Psoas muscle (tissue), 8 donors: ENCODE measurements around the gene HMX1. TPM values are rescaled to one million over a fixed set of nuclear protein-coding genes. Genes with fewer than 3 reads are reported as not detected.

Experiments
- ATAC-seq, 4 donors: fragments of 200-7000 bp; cut with Tn5 transposase; one replicate each; pipeline ENCODE4 v1.9.1; 2020; ENCODE audit warnings: moderate library complexity in 3 of 4, mild to moderate bottlenecking in 2 of 4
- DNase-seq, 2 donors: peaks; one replicate each; pipeline ENCODE4 v3.0.0-alpha.2; 2020
- H3K27ac ChIP-seq: fragments of 200-600 bp; one replicate; pipeline ENCODE4 v1.8.0; 2022
- H3K27me3 ChIP-seq, 3 donors: fragments of 200-600 bp in 1 of 3; one replicate each; pipeline versions ENCODE4 v1.6.1 to v1.8.0; 2013 to 2022; ENCODE audit warnings: low read length in 2 of 3, mild to moderate bottlenecking in 2 of 3, moderate library complexity in 1 of 3; ENCODE audit not compliant: insufficient read depth in 3 of 3
- H3K36me3 ChIP-seq, 2 donors: fragments of 200-600 bp in 1 of 2; one replicate each; pipeline versions ENCODE4 v1.6.1 to v1.8.0; 2013 to 2022; ENCODE audit warnings: low read depth in 1 of 2, mild to moderate bottlenecking in 1 of 2, moderate library complexity in 1 of 2; ENCODE audit not compliant: insufficient read depth in 1 of 2
- H3K4me1 ChIP-seq: fragments of 200-600 bp; one replicate; pipeline ENCODE4 v1.8.0; 2022
- H3K4me3 ChIP-seq: fragments of 200-600 bp; one replicate; pipeline ENCODE4 v1.8.0; 2022; ENCODE audit warnings: mild to moderate bottlenecking
- H3K9me3 ChIP-seq: fragments of 200-600 bp; one replicate; pipeline ENCODE4 v1.8.0; 2022
- CTCF ChIP-seq: fragments of 200-600 bp; IDR thresholded peaks from one replicate; pipeline ENCODE4 v1.8.0; 2022; ENCODE audit warnings: antibody characterized with exemption
- WGBS, 3 donors: extraction: QIAGEN DNeasy Blood & Tissue Kit; methylation state at CpG; one replicate each; pipeline versions ENCODE4 v1.1.6 to v1.1.7; 2013; 5-methylcytosine and 5-hydroxymethylcytosine counted together
- intact Hi-C, 2 donors: fragments of 100-400 bp; cut with DNase I; formaldehyde crosslinking; loops; one replicate each; pipeline versions ENCODE4 v1.11.0 to v1.14.2; 2022
- polyA plus RNA-seq, 3 donors: library from polyadenylated mRNA; stranded (reverse); fragments of 200-250 nt; gene quantifications; one replicate each; pipeline ENCODE4 v1.2.3, GENCODE V29; 2013
- total RNA-seq, 4 donors: library from RNA; stranded (reverse); fragmentation: NEBNext Ultra II Directional in 2 of 4; extraction: Animal tissue kit (Norgen Biotek cat#: 25700) in 2 of 4; gene quantifications; one replicate each; pipeline versions ENCODE4 v1.2.1 to v1.2.4, GENCODE V29; 2021 to 2023
- donor health status: healthy with polysubstance abuse.
- donor health status: DM: no; HTN: no; CAD: no; lungs with moderate emphysema.
- donor health status: Bipolar disorder and iron deficiency.
- donor health status: healthy.
- donor health status: DM: yes; HTN: yes; CAD: no.
- donor health status: DM: no; HTN: no; CAD: no.
- donor health status: DM: no; HTN: no; CAD: no.
- donor health status: DM: yes; HTN: yes; CAD: no.

The HMX1 gene
- total and polyA plus RNA-seq, 7 donors, result not detected

- DNase-seq, result no peak
- H3K9me3 ChIP-seq, result no peaks in the 10 kb centered on the region
- no peaks in the 10 kb centered on the region for H3K36me3 ChIP-seq
- intact Hi-C loops, result no loop called here
- H3K27me3 ChIP-seq, result peaks cover 3 to 88% (median 19%) of the 10 kb centered on the region in 3 donors
- 6 to 9% (median 8%) methylated on average over 10 of the region's 10 CpGs for WGBS, 3 donors
- no peak for ATAC-seq
- no peak overlapping the region for H3K4me3 ChIP-seq
- H3K4me1 ChIP-seq, result no peaks in the 10 kb centered on the region
- no peak overlapping the region for H3K27ac ChIP-seq
- TF ChIP-seq CTCF, result no peak
These were observed 16.7 kb downstream of the HMX1 start for GRCh38 chr4:8854931-8855330.

DNA sequence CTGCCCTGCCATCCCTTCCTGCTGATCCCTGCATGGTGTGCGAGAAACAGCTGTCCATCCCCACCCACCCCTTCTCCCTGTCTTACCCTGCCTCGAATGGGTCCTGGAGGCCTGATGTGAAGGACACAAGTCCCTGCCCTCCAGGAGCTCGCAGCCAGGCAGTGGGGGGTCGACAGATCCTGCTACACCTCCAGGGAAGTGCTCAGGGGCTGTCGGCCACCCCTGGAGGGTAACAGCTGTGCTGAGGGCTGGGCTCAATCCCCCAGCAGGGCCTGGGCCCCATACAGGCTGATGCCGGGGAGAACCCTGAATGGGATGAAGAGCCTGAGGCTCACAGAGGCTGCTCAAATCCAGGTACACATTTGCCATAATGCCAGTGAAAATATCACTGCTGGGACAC, 17.6 kb downstream of the HMX1 start:
- Histone ChIP-seq H3K4me1 (no peaks in the 10 kb centered on the region), H3K4me3 (no peak overlapping the region), H3K27me3 (peaks cover 0 to 89% (median 16%) of the 10 kb centered on the region in 3 donors), H3K36me3 (no peaks in the 10 kb centered on the region), H3K27ac (no peak overlapping the region), H3K9me3 (no peaks in the 10 kb centered on the region)
- 19 to 27% (median 21%) methylated on average over 6 of the region's 6 CpGs for WGBS, 3 donors
- peak in 1 of 2 donors; percentile 32 for DNase-seq
- intact Hi-C loops, result no loop called here
- no peak for ATAC-seq
- no peak for TF ChIP-seq CTCF

- intact Hi-C loops, result no loop called here
- DNase-seq (peak in 1 of 2 donors; percentile 17), ATAC-seq (no peak)
- Histone ChIP-seq H3K36me3 (no peaks in the 10 kb centered on the region), H3K4me1 (no peaks in the 10 kb centered on the region), H3K9me3 (no peaks in the 10 kb centered on the region), H3K27me3 (peaks cover 0 to 87% (median 10%) of the 10 kb centered on the region in 3 donors), H3K27ac (no peak overlapping the region), H3K4me3 (no peak overlapping the region)
- WGBS, 3 donors, result 74 to 88% (median 84%) methylated on average over 5 to 6 of the region's 6 CpGs
- TF ChIP-seq CTCF, result no peak
These were observed 18.4 kb downstream of the HMX1 start for GRCh38 chr4:8853249-8853648.

- H3K4me1 ChIP-seq, result no peaks in the 10 kb centered on the region
- no peaks in the 10 kb centered on the region for H3K36me3 ChIP-seq
- intact Hi-C loops, result no loop called here
- 52 to 56% (median 53%) methylated on average over 17 of the region's 17 CpGs for WGBS, 3 donors
- no peaks in the 10 kb centered on the region for H3K9me3 ChIP-seq
- DNase-seq, result peak in 1 of 2 donors; percentile 34
- no peak overlapping the region for H3K27ac ChIP-seq
- H3K4me3 ChIP-seq, result no peak overlapping the region
- no peak for ATAC-seq
- H3K27me3 ChIP-seq, result peaks cover 0 to 76% (median 10%) of the 10 kb centered on the region in 3 donors
- no peak for TF ChIP-seq CTCF
These were observed 19.4 kb downstream of the HMX1 start for GRCh38 chr4:8852118-8852704.
